ENCODE data around the gene F7. TPM values are rescaled to one million over a fixed set of nuclear protein-coding genes. Genes with fewer than 3 reads are reported as not detected.
"Not testable (repeated sequence)": the region's sequence is repeated elsewhere in the genome, so short reads cannot be mapped to it uniquely, and the experiment has no call there.

F7 gene
- total RNA-seq: not detected
- long read RNA-seq: 0 reads

DNA sequence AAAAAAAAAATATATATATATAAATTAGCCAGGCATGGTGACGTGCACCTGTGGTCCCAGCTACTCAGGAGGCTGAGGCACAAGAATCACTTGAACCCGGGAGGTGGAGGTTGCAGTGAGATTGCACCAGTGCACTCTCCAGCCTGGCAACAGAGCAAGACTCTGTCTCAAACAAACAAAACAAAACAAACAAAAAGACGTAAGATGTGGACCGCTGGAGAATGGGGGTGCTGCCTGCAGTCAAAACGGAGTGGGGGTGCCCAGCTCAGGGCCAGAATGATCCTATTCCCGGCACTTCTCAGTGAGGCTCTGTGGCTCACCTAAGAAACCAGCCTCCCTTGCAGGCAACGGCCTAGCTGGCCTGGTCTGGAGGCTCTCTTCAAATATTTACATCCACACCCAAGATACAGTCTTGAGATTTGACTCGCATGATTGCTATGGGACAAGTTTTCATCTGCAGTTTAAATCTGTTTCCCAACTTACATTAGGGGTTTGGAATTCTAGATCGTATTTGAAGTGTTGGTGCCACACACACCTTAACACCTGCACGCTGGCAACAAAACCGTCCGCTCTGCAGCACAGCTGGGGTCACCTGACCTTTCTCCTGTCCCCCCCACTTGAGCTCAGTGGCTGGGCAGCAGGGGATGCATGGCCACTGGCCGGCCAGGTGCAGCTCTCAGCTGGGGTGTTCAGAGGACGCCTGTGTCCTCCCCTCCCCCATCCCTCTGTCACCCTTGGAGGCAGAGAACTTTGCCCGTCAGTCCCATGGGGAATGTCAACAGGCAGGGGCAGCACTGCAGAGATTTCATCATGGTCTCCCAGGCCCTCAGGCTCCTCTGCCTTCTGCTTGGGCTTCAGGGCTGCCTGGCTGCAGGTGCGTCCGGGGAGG, at the start of gene F7:
Gene F7 (plus strand): TSS at position 760 of the 889 bp plus-strand sequence. CDS start 51 bp downstream, at position 811.
- intact Hi-C loops (cut with DNase I): no loop called here
- peak in 1 of 2 donors; percentile 30 for ATAC-seq
- peaks cover 8% of the 10 kb centered on the region for H3K4me1 ChIP-seq
- peaks cover 12% of the 10 kb centered on the region for H3K27me3 ChIP-seq (ENCODE audit: low read depth)
- H3K27ac ChIP-seq: no peak within 1 kb of the TSS
- H3K9me3 ChIP-seq: no peaks in the 10 kb centered on the region
- H3K36me3 ChIP-seq: no peaks in the 10 kb centered on the region
- no peak for TF ChIP-seq CTCF (IDR thresholded peaks at IDR 0.05)
- DNase-seq: no peak
- H3K4me3 ChIP-seq: no peak within 1 kb of the TSS

- DNase-seq (peak; percentile 2), ATAC-seq (no peak)
- intact Hi-C loops (cut with DNase I): no loop called here
- H3K9me3 ChIP-seq: no peaks in the 10 kb centered on the region
- peaks cover 4% of the 10 kb centered on the region for H3K36me3 ChIP-seq
- no peak for TF ChIP-seq CTCF (IDR thresholded peaks at IDR 0.05)
- H3K4me3 ChIP-seq: no peak overlapping the region
- H3K27me3 ChIP-seq (ENCODE audit: low read depth): peaks cover 4% of the 10 kb centered on the region
- H3K27ac ChIP-seq: no peak overlapping the region
- H3K4me1 ChIP-seq: no peaks in the 10 kb centered on the region
These were observed 48.5 kb upstream of the F7 start for GRCh38 chr13:113057084-113057483.

GRCh38 chr13:113057559-113057958, 48.0 kb upstream of the F7 start:
- H3K4me3 ChIP-seq; H3K36me3 ChIP-seq; H3K9me3 ChIP-seq; intact Hi-C loops (cut with DNase I); H3K27ac ChIP-seq; H3K4me1 ChIP-seq; H3K27me3 ChIP-seq (ENCODE audit: low read depth); ATAC-seq: not testable (repeated sequence)
- peak; percentile 7 for DNase-seq

DNA sequence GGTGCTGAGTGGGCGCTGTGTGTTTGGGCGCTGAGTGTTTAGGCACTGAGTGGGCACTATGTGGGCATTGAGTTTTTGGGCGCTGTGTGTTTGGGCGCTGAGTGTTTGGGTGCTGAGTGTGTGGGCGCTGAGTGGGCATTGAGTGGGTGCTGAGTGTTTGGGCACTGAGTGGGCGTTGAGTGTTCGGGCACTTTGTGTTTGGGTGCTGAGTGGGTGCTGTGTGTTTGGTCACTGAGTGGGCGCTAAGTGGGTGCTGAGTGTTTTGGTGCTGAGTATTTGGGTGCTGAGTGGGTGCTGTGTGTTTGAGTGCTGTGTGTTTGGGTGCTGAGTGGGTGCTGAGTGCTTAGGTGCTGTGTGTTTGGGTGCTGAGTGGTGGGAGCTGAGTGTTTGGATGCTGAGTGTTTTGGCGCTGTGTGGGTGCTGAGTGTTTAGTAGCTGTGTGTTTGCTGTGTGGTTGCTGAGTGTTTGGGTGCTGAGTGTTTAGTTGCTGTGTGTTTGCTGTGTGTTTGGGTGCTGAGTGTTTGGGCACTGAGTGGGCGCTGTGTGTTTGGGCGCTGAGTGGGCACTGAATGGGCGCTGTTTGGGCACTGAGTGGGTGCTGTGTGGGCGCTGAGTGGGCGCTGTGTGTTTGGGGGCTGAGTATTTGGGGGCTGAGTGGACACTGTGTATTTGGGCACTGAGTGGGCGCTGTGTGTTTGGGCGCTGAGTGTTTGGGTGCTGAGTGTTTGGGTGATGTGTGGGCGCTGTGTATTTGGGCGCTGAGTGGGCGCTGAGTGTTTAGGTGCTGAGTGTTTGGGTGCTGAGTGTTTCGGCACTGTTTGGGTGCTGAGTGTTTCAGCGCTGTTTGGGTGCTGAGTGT, 47.2 kb upstream of the F7 start:
- H3K27ac ChIP-seq: no peak overlapping the region
- no peaks in the 10 kb centered on the region for H3K27me3 ChIP-seq (ENCODE audit: low read depth)
- intact Hi-C loops (cut with DNase I): no loop called here
- H3K4me3 ChIP-seq: no peak overlapping the region
- H3K36me3 ChIP-seq: no peaks in the 10 kb centered on the region
- ATAC-seq: no peak
- TF ChIP-seq CTCF (IDR thresholded peaks at IDR 0.05): no peak
- no peaks in the 10 kb centered on the region for H3K9me3 ChIP-seq
- H3K4me1 ChIP-seq: no peaks in the 10 kb centered on the region
- peak; percentile 14 for DNase-seq

DNA sequence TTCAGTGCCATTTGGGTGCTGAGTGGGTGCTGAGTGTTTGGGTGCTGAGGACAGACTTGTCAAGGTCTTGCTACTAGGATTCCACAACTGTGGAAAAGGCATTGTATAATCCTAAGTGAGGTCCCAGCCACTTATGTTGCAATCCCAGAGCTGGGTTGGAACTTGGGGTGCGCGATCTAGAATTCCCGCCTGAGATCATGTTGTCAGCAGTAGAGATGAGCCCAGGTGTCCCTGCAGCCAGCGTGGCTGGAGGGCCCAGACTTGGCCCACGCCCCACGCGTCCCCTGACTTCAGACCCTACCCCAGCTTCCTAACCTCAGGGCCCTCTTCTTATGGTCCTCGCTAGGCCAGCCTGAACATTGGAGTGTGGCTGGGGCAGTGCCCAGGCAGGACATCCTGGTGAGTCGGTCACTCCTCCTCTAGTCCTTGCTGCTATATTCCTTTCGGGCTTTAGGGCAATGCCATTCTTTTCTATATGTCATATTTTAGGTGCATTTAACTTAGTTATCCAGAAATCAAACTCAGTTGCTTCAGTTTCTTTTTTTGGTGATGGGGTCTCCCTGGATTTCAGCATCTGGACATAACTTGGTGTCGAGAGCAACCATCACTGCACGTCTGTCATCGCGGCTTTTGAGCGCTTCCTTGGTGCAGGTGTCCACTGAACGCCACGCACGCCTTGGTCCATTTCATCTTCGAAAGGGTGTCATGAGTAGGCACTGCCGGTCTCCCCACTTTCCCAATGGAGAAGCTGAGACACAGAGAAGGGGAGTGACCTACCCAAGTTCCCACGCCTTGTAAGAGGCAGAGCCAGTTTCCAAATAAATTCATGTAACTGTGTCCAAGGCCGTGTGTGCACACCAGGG, 46.4 kb upstream of the F7 start:
- intact Hi-C loops (cut with DNase I): no loop called here
- H3K4me1 ChIP-seq: no peaks in the 10 kb centered on the region
- TF ChIP-seq CTCF (IDR thresholded peaks at IDR 0.05): no peak
- H3K27me3 ChIP-seq (ENCODE audit: low read depth): no peaks in the 10 kb centered on the region
- H3K9me3 ChIP-seq: no peaks in the 10 kb centered on the region
- peak; percentile 26 for DNase-seq
- H3K4me3 ChIP-seq: no peak overlapping the region
- H3K36me3 ChIP-seq: no peaks in the 10 kb centered on the region
- no peak overlapping the region for H3K27ac ChIP-seq
- ATAC-seq: no peak

Measured in lower lobe of right lung (tissue), 2 donors.